Activated naive CD4-positive, alpha-beta T cell treated with Interleukin-2 at 50 U/mL for 16 hours (primary cell): ENCODE data around the gene DUOXA1.
"Not testable (repeated sequence)": the region's sequence is repeated elsewhere in the genome, so short reads cannot be mapped to it uniquely, and the experiment has no call there.

Source experiments
- DNase-seq: peaks from one replicate; pipeline ENCODE4 v3.0.0-alpha.2; 2020

The DUOXA1 gene

DNA sequence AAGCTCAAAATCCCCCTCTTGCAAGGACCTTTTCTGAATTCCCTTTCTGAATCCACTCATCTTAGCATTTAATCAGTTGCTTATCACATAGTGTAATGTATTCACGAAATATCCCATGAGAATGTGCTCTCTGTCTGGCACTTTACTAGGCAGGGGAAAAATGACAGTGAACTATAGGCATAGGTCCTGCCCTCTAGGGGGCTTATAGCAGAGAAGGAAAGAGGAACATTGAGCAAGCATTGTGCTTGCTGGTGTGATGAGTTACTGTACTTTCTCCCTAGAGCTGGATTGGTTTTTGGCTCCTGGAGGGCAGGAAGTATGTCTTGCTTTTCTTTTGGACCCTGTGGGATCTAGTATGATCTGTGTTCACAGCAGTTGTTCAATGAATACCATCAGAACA lies 42.2 kb downstream of the DUOXA1 start:
- no peak for DNase-seq

DNA sequence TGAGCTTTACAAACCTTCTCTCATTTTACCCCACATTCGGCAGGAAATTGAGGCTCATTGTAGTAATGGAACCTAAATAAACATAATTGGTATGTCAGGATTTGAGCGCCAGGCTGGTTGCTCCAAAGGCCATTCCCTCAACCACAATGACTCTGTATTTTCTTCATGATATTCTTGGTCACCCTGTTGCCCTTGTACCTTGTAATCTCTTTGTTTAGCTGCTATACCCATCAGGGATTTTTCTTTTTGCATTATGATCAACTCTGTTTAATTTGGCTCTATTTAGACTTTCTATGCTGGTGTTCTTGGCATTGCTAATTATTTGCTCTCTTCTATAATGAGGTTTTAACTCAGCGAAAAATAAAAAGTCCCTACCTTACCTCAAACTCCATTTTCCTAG lies 45.5 kb downstream of the DUOXA1 start:
- DNase-seq = no peak

DNA sequence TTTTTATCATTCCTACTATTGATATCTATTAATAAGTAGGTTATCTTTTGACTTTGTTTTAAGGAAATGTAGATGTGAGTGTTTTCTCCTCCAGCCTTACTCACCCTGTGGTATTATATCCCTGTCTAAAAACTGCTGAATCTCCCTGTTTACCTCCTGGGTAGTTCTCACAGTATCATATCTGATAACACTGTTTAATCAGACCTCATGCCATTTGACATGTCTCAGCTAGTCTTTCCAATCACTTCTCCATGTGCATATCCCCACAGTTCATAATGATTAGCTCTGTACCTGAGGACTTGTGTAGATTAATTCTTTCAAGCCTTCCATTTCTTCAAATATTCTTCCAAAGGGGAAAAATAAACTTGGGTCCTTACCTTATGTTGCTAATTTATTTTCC lies 46.5 kb downstream of the DUOXA1 start:
- DNase-seq = no peak

DNA sequence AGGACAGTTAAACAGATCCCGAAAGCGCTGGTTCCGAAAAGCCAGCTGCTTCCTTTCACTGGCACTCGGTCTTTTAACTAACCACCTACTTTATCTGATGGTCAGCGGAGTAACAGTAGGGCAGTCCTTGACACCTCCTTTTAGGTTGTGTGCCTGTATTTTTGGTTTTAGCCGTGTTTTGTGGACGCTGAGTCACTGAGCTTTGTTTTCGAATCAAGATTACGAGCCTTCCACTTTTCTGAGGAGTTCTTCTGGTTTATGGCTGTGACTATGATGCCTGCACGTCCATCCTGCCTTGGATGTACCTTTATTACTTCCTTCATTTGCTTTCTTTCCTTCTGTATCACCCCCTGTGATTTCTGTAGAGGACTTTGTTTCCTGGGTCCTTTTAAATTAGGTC lies 47.3 kb downstream of the DUOXA1 start:
- not testable (repeated sequence) for DNase-seq

DNA sequence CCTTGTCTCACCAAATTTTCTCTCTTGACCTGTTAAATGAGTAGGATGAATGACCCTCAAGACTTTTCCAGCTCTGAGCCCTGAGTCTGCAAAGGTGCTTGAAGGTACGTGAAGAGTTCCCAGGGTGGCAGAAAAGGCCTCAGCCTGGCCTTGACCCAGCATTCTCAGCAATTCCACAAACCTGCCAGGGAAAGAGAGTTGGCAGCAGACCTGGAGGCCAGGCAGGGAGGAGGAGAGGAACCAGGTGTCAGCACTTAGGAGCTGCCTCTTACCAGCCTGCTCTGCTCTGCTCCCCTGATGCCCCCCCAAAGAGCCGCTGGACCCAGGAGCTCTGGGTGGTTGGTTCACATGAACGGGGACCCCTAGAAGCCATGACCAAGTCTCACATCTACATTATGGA lies 49.1 kb downstream of the DUOXA1 start:
- not testable (repeated sequence) for DNase-seq

DNA sequence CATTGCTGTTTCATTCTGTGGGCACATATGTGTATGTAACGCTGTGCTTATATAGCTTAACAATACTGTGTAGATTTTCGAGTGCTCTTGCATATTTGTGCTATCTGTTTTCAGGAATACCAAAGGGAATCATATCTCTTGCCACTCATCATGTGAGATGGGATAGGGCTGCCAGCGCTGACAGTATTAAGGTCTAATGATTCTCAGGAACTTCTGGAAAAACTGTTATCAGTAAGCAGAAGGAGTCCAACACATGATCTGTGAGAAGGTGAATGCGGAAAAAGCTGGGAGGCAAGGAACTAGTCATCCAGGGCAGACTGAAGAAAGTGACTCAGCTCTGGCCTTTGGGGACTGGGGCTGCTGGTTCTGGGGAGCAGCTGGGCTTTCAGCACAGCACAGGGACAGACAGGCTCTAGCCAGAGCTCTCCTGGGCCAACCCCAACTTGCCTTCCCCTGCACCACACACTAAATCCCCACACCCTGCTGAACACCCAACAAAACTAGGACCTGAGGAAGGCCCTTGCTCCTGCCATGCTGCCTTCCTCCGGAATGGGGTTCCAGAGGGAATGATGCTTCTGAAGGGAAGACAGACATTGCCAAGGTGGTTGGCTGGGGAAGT lies 49.9 kb downstream of the DUOXA1 start:
- not testable (repeated sequence) for DNase-seq

DNA sequence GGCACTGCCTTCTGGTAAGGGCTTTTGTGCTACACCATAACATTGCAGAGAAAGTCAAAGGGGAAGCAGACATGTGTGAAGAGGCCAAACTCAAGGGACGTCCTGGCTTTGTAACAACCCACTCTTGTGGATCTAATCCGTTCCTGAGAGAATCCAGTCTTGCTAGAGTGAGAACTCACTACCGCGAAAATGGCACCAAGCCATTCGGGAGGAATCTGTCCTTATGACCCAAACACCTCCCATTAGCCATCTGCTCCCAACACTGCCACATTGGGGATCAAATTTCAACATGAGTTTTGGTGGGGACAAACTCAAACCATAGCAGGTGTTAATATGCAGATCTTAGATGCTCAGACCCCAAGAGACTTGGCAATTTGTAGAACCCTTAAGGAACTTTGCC lies 50.5 kb downstream of the DUOXA1 start:
- DNase-seq = not testable (repeated sequence)

DNA sequence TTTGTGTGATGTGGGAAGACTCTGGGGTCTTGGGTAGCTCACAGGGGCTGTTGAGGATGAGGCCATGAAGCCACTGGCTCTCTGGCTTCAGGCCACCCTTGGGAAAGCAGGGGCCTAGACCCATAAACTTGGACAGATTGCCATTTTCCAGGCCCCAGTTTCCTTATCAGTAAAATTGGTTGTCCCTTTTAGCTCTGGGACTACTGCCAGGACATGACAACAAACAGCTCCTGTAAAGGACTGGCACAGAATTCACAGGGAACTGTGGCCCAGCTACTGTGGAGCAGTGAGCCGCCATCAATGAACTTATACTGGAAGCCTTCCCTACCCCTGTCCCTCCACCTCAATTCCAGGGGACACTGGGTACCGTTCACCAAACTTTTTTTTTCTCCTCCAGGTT lies 52.3 kb downstream of the DUOXA1 start:
- DNase-seq = not testable (repeated sequence)

DNA sequence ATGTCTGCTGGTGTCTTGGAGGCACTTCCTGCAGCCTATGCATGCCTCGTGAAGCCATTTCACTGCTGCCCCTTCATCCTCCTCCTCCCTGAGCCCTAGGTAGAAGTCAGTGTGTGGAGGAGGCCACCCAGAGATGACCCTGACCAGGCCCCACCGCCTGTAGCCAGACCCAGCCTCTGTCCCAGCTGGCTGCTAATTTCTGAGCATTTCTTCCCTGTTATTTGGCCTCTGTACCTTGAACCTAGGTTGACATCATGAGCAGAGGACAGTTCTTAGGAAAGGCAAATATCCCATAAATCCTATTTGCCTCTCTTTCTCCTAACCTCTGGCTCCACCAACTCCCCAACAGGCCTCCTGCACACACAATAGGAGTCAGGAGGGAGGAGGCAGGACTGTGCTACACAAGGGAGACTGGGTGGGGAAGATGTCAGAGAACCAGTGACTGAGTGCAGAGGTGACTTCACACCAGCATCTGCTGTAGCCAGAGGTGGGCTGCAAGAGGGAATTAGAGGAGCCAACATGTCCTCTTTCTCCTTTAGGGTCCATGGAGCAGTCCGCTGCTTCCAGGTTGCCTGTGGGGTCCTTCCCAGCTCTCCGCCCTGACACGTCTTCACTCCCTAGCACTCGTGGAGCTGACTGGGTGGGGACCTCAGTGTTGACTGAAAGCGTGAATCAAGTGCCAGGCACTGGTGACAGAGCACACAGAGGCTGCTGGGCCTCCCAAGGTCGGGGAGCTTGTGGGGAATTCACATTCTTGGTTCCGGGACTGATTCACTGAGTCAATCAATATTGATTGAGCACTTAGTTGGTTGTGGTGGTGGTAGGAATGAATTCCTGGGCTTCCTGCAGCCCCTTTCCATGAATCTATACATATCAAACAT lies 54.0 kb downstream of the DUOXA1 start:
- DNase-seq = not testable (repeated sequence)

DNA sequence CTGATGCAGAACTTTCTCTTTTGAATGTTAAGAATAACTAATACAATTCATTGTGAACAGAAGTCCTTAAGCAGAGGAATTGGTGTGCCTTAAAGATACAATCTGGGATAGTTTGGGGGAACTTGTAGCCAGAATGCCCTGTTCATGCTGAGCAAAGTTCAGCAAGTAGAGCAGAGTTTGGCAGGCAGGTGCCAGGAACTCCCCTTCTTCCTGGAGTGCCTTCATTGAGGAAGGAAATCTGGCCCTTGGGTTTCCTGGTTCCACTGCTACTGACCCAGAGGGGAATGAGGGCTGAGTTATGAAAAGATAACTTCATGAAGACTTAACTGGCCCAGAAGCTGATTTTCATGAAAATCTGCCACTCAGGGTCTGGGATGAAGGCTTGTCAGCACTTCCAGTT lies 56.1 kb downstream of the DUOXA1 start:
- DNase-seq = not testable (repeated sequence)

DNA sequence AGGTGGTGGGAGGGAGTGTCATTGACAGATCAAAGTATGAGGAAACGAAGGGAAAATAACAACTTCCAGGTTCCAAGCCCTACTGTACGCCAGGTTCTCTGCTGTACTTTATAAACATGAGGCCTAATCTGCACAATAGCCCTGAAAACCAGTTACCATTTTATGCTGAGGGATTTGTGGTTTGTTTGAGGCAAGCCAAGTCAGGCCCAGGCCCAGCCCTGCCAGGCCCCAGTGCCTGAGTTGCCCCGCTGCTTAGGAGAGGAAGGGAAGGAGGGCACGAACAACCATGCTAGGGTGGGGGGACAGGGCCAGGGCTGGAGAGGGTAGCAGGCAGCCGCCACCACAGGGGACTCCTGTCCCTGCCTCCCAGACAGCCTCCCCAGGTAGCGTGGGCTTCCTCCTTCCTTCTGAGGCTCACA lies 59.7 kb downstream of the DUOXA1 start:
- not testable (repeated sequence) for DNase-seq
